WTC11 (cell line): ENCODE results near the gene PHLPP1. TPM values are rescaled to one million over a fixed set of nuclear protein-coding genes. Genes with fewer than 3 reads are reported as not detected.

Experiments
- ATAC-seq: fragments of 200-7000 bp; cut with Tn5 transposase; 2 replicates; pipeline ENCODE4 v1.10.0; 2021; ENCODE audit warnings: mild to moderate bottlenecking, moderate library complexity
- CTCF ChIA-PET: fragments of 300-600 bp; sonication (Branson Sonifier 250); formaldehyde crosslinking; loops from one replicate; lab custom pipeline; 2021; ENCODE audit warnings: antibody characterized with exemption; lab: Charles Lee
- POLR2A ChIA-PET: fragments of 350-600 bp; sonication (Branson Sonifier 250); formaldehyde crosslinking; loops from one replicate; lab custom pipeline; 2021; ENCODE audit warnings: antibody characterized with exemption; lab: Charles Lee
- DNase-seq: peaks from one replicate; pipeline ENCODE4 v3.0.0; 2021; ENCODE audit warnings: low spot score
- H3K27ac Mint-ChIP-seq: 2 replicates; pipeline ENCODE4 v1.8.0; 2021; ENCODE audit warnings: mixed read lengths
- H3K27me3 Mint-ChIP-seq: 2 replicates; pipeline ENCODE4 v1.8.0; 2021; ENCODE audit warnings: low read depth, mild to moderate bottlenecking, moderate library complexity, mixed read lengths
- H3K36me3 Mint-ChIP-seq: 2 replicates; pipeline ENCODE4 v1.8.0; 2021; ENCODE audit warnings: mixed read lengths
- H3K4me1 Mint-ChIP-seq: 2 replicates; pipeline ENCODE4 v1.8.0; 2022; ENCODE audit warnings: mixed read lengths
- H3K4me3 Mint-ChIP-seq: 2 replicates; pipeline ENCODE4 v1.8.0; 2021; ENCODE audit warnings: mild to moderate bottlenecking, moderate library complexity, mixed read lengths
- H3K9me3 Mint-ChIP-seq: 2 replicates; pipeline ENCODE4 v1.8.0; 2021; ENCODE audit warnings: mixed read lengths
- ATF1 ChIP-seq: sonication (generic); formaldehyde crosslinking; IDR thresholded peaks from 2 replicates; pipeline ENCODE4 v1.8.1; 2023; ENCODE audit warnings: mild to moderate bottlenecking, moderate library complexity, missing genetic modification reagents
- CBFB ChIP-seq: sonication (generic); formaldehyde crosslinking; IDR thresholded peaks from 2 replicates; pipeline ENCODE4 v1.8.1; 2022; ENCODE audit warnings: mild to moderate bottlenecking, low read depth, missing genetic modification reagents
- CDX4 ChIP-seq: fragments of 250-450 bp; sonication (Bioruptor Pico); IDR thresholded peaks from 2 replicates; pipeline ENCODE4 v1.9.0; 2021; ENCODE audit warnings: moderate library complexity, mild to moderate bottlenecking, inconsistent platforms, borderline replicate concordance
- E2F5 ChIP-seq: sonication (generic); formaldehyde crosslinking; IDR thresholded peaks from 2 replicates; pipeline ENCODE4 v1.8.1; 2022; ENCODE audit warnings: mild to moderate bottlenecking, moderate library complexity, missing genetic modification reagents
- FOXJ3 ChIP-seq: sonication (generic); formaldehyde crosslinking; IDR thresholded peaks from 2 replicates; pipeline ENCODE4 v1.9.0; 2021; ENCODE audit warnings: missing genetic modification reagents, mild to moderate bottlenecking, borderline replicate concordance
- FOXK1 ChIP-seq: sonication (generic); formaldehyde crosslinking; IDR thresholded peaks from 2 replicates; pipeline ENCODE4 v1.8.0; 2022; ENCODE audit warnings: mild to moderate bottlenecking, moderate library complexity, missing genetic modification reagents
- FOXP4 ChIP-seq: sonication (generic); formaldehyde crosslinking; IDR thresholded peaks from 2 replicates; pipeline ENCODE4 v1.8.0; 2022; ENCODE audit warnings: mild to moderate bottlenecking, missing genetic modification reagents
- JUN ChIP-seq: sonication (generic); formaldehyde crosslinking; IDR thresholded peaks from 2 replicates; pipeline ENCODE4 v1.8.0; 2023; ENCODE audit warnings: mild to moderate bottlenecking, missing genetic modification reagents
- MAX ChIP-seq: sonication (generic); formaldehyde crosslinking; IDR thresholded peaks from 2 replicates; pipeline ENCODE4 v1.8.0; 2022; ENCODE audit warnings: mild to moderate bottlenecking, missing genetic modification reagents
- MLX ChIP-seq: sonication (generic); formaldehyde crosslinking; IDR thresholded peaks from 2 replicates; pipeline ENCODE4 v1.8.1; 2023; ENCODE audit warnings: mild to moderate bottlenecking, missing genetic modification reagents, moderate library complexity
- MXD4 ChIP-seq: fragments of 250-450 bp; sonication (Bioruptor Pico); IDR thresholded peaks from 2 replicates; pipeline ENCODE4 v1.8.0; 2021; ENCODE audit warnings: mild to moderate bottlenecking, moderate library complexity, borderline replicate concordance
- NR3C1 ChIP-seq: sonication (generic); formaldehyde crosslinking; conservative IDR thresholded peaks from 2 replicates; pipeline ENCODE4 v1.8.1; 2023; ENCODE audit warnings: low read depth, mild to moderate bottlenecking, missing genetic modification reagents
- OVOL2 ChIP-seq: fragments of 250-450 bp; sonication (Bioruptor Pico); IDR thresholded peaks from 2 replicates; pipeline ENCODE4 v1.9.0; 2021; ENCODE audit warnings: mild to moderate bottlenecking, borderline replicate concordance
- PREB ChIP-seq: sonication (generic); formaldehyde crosslinking; IDR thresholded peaks from 2 replicates; pipeline ENCODE4 v1.8.1; 2022; ENCODE audit warnings: mild to moderate bottlenecking, missing genetic modification reagents, moderate library complexity, borderline replicate concordance
- PRRX2 ChIP-seq: fragments of 250-450 bp; sonication (Bioruptor Pico); IDR thresholded peaks from 2 replicates; pipeline ENCODE4 v1.8.0; 2021; ENCODE audit warnings: mild to moderate bottlenecking
- TEAD1 ChIP-seq: sonication (generic); formaldehyde crosslinking; IDR thresholded peaks from 2 replicates; pipeline ENCODE4 v1.8.0; 2022; ENCODE audit warnings: mild to moderate bottlenecking, missing genetic modification reagents
- USF1 ChIP-seq: sonication (generic); formaldehyde crosslinking; IDR thresholded peaks from 2 replicates; pipeline ENCODE4 v1.8.0; 2022; ENCODE audit warnings: mild to moderate bottlenecking, missing genetic modification reagents
- ZNF232 ChIP-seq: sonication (generic); formaldehyde crosslinking; IDR thresholded peaks from 2 replicates; pipeline ENCODE4 v1.8.0; 2022; ENCODE audit warnings: mild to moderate bottlenecking, missing genetic modification reagents
- ZNF263 ChIP-seq: sonication (generic); formaldehyde crosslinking; IDR thresholded peaks from 2 replicates; pipeline ENCODE4 v1.8.1; 2022; ENCODE audit warnings: low read depth, mild to moderate bottlenecking, moderate library complexity, missing genetic modification reagents
- ZNF396 ChIP-seq: fragments of 250-450 bp; sonication (Bioruptor Pico); IDR thresholded peaks from 2 replicates; pipeline ENCODE4 v1.8.0; 2021; ENCODE audit warnings: mild to moderate bottlenecking, moderate library complexity, borderline replicate concordance
- ZNF416 ChIP-seq: fragments of 250-450 bp; sonication (Bioruptor Pico); IDR thresholded peaks from 2 replicates; pipeline ENCODE4 v1.9.0; 2021; ENCODE audit warnings: mild to moderate bottlenecking, inconsistent platforms
- ZNF512 ChIP-seq: sonication (generic); formaldehyde crosslinking; IDR thresholded peaks from 2 replicates; pipeline ENCODE4 v1.8.1; 2022; ENCODE audit warnings: missing genetic modification reagents, borderline replicate concordance
- total RNA-seq: library from RNA; stranded (reverse); gene quantifications from 3 replicates; pipeline ENCODE4 v1.2.3, GENCODE V29; 2021

Gene PHLPP1
- total RNA-seq, 1 experiment from 2014 or later, result 52.0 TPM

- no peak for TF ChIP-seq PREB (CRISPR knock-in tag)
Measured at GRCh38 chr18:62744076-62744968, 29.0 kb downstream of the PHLPP1 start (continued).

GRCh38 chr18:62745089-62745751 is 29.9 kb downstream of the PHLPP1 start:
- no peak for TF ChIP-seq USF1 (CRISPR knock-in tag)
- no peak for TF ChIP-seq ATF1
- TF ChIP-seq ZNF396 (CRISPR knock-in tag), result no peak
- no peak for TF ChIP-seq CBFB (CRISPR knock-in tag)
- TF ChIP-seq ZNF512, result no peak
- TF ChIP-seq ZNF416 (CRISPR knock-in tag), result no peak
- TF ChIP-seq FOXP4 (CRISPR knock-in tag), result no peak
- TF ChIP-seq TEAD1 (CRISPR knock-in tag), result no peak
- TF ChIP-seq JUN (CRISPR knock-in tag), result no peak
- TF ChIP-seq MAX (CRISPR knock-in tag), result no peak
- no peak for TF ChIP-seq ZNF232
- no peak for TF ChIP-seq FOXJ3 (CRISPR knock-in tag)
- TF ChIP-seq PRRX2 (CRISPR knock-in tag), result no peak
- no peak for TF ChIP-seq MXD4 (CRISPR knock-in tag)
- TF ChIP-seq NR3C1 (CRISPR knock-in tag), result no peak
- no peak for ATAC-seq
- CTCF ChIA-PET, result no interaction called here
- H3K27me3 Mint-ChIP-seq, result no peaks in the 10 kb centered on the region; the same call in 1 of the 2 replicates
- H3K27ac Mint-ChIP-seq, result peak overlapping the region; percentile 87; the same call in 1 of the 2 replicates
- H3K4me1 Mint-ChIP-seq, result peaks cover 87% of the 10 kb centered on the region
- POLR2A ChIA-PET, result no interaction called here
- peaks cover 5% of the 10 kb centered on the region for H3K36me3 Mint-ChIP-seq
- H3K4me3 Mint-ChIP-seq, result no peak overlapping the region
- H3K9me3 Mint-ChIP-seq, result peaks cover 4% of the 10 kb centered on the region
- no peak for DNase-seq

GRCh38 chr18:62749389-62749788 is 34.0 kb downstream of the PHLPP1 start:
- DNase-seq, result no peak
- ATAC-seq, result no peak
- Mint-ChIP-seq H3K36me3 (peaks cover 5% of the 10 kb centered on the region), H3K4me3 (no peak overlapping the region), H3K4me1 (peaks cover 87% of the 10 kb centered on the region), H3K27me3 (no peaks in the 10 kb centered on the region; the same call in 1 of the 2 replicates), H3K9me3 (peaks cover 4% of the 10 kb centered on the region), H3K27ac (peak overlapping the region; percentile 98)
- ChIA-PET CTCF (no interaction called here), POLR2A (no interaction called here)
- TF ChIP-seq ZNF263, result no peak
- no peak for TF ChIP-seq OVOL2 (CRISPR knock-in tag)
- TF ChIP-seq CDX4, result no peak
- TF ChIP-seq FOXK1, result no peak
- TF ChIP-seq E2F5 (CRISPR knock-in tag), result no peak
- TF ChIP-seq FOXP4 (CRISPR knock-in tag), result no peak
- no peak for TF ChIP-seq MLX (CRISPR knock-in tag)
